HG03558 (cell line): Measurements from ENCODE around the gene SKI.

Experiments used
- ATAC-seq: cut with Tn5 transposase; IDR thresholded peaks from one replicate; pipeline ENCODE4 v1.9.1; 2021; ENCODE audit warnings: moderate number of reproducible peaks; ENCODE audit not compliant: unreplicated experiment; ENCODE audit errors: extremely low read depth

The SKI gene

DNA sequence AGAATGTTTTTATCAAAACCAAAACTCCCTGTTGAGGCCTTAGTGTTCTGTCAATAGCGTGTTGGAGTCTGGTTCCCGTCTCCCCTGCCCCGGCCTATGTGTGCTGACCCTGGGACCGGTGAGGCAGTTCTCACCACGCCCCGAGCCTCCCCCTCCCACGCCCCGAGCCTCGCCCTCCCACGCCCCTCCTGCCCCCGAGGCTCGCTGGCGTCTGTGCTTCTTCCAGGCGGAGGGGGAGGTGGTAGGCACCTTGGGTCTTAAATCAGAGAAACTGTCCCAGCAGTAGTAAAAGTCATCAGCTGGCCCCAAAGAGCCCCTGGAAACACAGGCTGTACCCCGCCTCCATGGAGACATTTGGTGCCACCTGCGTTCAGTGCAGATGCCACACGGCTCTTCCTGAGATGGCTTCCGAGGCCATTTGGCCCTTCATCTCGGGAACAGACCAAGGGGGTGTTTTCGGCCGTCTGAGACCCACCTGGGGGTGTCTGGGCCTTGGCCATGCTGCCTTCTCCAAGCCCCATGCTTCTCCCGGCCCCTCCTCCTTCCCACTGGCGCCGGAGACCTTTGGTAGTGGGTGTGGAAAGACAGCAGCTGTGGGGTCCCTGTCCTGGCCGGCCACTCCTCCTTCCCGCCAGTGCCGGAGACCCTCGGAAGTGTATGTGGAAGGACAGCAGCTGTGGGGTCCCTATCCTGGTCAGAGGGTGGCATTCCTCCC lies 44.7 kb downstream of the SKI start:
- ATAC-seq, result no peak

DNA sequence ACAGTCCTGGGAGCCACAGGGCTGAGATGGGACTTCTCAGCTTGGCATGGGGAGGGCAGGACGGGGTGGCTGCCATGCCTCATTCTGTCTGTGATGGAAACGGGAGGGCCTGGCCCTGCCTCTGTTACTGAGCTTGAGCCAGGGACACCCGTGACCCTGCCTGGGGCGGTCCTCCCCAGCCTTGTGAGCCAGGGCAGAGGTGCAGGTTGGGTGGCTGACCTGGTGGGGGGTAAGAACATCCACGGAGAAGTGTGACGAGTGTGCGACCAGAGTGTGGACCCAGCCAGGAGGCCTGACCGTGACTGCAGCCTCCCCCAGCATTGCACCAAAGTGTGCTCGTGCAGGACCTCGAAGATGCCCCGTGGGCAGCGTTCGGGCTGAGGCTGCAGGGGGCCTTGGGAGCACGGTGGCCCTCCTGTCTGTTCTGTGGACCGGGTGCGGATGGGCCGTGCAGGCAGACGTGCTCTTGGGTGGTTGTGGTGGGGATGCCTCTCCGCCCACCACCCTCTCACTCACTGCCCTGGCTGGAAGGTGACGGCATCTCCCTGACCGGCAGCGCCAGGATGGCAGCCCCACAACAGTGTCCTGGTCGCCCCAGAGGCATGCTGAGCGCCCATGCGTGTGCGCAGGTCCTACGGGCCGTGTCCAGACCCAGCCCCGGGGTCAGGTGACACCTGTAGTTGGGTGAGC lies 45.4 kb downstream of the SKI start:
- ATAC-seq, result no peak

DNA sequence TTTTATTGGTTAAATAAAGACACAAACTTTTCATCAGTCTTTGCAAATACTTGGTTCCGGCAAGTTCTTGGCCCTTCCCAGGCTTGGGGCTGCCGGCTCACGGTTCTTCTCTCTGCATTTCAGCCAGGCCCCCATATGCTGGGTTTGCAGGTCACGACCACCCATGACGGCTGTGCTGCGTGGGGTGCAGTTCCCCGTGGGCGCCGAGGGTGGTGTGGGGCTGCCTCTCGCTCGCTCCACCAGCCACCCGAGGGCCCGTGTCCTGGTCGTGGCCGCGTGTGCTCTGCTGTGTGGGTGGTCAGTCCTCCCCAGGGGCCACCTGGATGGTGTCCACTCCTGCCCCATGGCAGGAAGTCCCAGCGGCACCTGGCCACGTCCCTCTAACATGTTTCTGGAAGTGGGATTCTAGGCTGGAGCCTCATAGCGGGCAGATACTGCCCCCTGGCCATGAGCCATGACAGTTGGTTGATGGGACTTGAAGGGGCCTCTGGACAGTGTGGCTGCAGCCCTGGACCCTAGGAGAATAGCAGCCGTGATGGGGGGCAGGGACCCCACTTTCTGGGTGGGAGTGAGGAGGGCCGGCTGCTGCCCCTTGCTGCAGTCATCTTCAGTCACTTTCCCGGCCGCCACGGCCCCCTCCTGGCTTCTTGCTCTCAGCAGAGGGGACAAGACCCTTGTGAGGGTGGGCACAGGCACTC lies 46.3 kb downstream of the SKI start:
- no peak for ATAC-seq

DNA sequence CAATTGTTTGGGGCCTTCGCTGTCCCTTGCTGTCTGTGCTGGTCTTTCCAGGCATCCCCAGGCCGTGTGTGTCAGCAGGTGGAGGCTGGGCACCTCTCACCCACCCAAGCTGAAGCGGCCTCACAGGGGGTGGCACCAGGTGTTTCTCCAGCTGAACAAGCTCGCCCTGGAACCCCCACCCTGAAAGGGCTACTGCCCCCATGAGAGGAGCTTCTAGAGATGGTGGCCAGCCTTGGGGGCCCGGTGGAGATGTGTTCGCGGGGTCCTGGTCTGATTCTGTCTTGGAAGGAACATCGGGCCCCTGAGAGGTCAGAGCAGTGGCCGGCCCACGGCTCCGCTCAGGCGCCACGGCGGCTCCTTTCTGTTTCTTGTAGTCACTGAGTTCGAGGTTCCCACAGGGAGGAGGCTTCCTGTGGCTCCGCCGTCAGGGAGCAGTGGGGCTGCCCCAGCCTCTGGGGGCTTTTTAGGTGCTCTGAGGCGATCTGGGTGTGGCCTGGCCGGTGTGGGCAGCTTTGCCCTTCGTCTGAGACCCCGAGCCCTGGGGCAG lies 46.9 kb downstream of the SKI start:
- ATAC-seq, result no peak

DNA sequence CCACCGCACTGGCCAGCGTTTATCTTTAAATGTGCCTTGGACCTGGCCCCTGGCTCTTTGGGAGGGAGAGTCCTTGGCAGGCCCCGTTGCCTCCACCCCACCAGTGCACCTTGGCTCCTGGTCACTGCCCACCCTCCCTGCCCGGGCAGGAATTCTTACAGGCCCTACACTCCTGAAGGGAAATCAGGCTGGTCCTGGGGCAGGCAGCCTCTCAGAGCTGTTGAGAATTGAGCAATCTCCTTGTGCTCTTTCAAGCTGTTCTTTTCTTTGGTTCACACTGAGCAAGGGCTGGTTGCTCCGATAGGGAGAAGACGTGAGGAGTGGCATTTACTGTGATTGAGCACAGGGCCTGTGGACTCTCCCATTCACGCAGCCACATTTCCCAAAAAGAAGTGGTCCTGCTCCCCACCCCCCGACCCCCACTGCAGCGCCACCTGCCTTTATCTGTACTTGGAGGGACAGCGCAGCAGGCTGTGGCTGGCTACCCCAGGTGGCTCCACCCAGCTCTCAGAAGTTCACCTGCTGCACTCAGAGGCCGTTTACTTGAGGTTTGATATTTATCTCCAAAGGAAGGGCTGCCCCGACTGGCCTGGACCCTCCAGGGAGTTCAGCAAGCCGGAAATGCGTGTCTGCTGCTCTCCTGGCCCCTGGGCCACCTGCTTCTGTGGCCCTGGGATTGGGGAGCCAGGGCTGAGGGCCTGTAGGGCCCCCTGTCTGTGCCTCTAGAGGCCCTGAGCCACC lies 47.8 kb downstream of the SKI start:
- ATAC-seq, result no peak

DNA sequence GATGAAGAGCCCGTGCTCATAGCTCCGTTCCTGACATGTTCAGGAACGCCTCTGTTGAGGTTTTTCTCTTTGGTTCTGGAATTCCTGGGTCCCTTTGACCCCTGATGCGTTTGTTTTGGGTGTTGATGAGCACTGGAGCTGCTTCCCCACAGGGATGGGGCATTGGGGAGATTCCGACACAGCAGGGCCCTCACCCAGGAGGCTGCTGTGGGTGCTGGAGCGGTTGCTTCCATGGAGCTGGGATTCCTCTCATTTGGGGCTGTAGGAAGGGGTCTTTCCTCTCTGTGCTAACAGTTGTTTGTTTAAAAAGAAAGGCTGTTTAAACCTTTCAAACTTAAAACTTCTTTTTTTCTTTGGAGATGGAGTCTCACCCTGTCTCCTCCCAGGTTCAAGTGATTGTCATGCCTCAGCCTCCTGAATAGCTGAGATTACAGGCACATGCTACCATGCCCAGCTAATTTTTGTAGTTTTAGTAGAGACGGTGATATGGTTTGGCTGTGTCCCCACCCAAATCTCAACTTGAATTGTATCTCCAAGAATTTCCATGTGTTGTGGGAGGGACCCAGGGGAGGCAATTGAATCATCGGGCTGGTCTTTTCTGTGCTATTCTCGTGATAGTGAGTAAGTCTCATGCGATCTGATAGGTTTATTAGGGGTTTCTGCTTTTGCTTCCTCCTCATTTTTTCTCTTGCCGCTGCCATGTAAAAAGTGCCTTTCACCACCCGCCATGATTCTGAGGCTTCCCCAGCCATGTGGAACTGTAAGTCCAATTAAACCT lies 48.9 kb downstream of the SKI start:
- no peak for ATAC-seq

DNA sequence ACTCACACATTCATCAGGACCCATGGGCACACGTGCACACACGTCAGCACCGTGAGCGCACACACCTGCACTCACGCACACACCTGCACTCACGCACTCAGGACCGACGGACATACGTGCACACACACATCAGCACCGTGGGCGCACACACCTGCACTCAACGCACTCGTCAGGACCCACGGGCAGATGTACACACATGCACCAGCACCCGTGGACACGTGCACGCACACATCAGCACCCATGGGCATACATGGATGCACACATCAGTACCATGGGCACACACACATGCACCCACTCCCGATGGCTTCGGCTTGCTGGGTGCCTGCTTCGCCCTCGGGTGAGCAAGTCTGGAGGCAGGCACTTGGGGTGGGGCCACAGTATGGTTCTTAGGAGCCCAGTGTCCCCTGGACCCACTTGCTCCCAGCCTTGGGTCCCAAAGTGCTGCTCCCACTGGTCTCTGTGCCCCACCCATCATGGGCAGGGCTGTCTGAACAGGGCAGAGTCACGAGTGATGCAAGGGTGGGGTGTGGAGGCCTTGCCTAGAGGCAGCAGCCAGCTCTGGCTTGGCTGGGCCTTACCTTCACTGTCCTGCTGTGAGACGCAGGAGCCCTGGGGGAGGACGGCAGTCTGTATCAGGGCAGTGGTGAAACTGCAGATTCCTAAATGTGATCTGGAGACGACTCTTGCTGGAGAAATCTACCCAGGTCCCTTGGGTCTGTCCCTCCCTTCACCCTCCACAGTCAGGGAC lies 49.8 kb downstream of the SKI start:
- ATAC-seq, result no peak

DNA sequence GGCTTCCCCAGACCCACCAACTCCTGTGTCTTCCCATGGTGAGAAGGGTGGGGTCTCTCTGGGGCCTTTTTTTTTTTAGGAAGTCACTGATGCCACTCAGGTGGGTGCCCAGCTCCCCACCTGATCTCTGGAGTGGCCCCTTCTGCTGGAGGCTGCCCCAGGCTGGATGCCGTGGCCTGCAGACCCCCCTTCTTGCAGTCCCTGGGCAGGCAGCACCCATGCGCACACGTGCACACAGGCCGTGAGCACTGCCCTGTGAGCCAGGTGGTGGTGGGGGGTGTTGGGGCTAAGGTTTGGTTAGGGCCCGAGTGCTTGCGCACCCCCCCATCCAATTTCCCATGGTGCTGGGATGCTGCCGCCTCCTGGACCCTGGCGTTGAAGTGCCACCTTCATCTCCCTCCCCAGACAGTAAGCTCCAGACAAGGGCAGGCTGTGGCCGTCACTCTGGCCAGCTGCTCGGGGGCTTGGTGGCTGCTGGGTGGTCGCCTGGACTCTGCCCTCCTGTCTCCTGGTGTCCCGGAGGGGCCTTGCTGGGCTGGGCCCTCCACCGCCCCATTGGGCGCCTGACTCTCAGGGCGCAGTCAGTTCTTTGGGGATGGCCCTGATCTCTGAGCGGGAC lies 50.6 kb downstream of the SKI start:
- no peak for ATAC-seq

DNA sequence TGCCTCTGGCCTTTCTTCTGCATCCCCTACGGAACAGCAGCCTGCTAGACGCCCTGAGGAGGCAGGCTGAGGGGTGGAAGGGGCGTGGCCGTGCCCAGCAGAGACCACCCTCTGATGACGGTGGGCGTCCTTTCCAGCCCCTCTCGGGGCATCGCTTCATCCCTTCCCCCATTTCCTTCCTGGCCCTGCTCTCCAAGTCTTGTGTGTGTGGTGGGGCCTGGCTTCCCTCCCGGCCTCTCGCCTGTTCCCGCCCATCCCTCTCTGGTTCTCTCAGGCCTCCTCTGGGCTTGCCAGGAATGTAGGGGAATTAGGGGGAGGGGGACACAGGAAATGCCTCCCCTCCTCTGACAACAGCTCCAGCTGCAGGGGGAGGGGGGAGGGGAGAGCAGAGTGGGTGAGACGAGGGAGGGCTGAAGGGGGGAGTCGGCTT lies 51.1 kb downstream of the SKI start:
- ATAC-seq, result no peak

DNA sequence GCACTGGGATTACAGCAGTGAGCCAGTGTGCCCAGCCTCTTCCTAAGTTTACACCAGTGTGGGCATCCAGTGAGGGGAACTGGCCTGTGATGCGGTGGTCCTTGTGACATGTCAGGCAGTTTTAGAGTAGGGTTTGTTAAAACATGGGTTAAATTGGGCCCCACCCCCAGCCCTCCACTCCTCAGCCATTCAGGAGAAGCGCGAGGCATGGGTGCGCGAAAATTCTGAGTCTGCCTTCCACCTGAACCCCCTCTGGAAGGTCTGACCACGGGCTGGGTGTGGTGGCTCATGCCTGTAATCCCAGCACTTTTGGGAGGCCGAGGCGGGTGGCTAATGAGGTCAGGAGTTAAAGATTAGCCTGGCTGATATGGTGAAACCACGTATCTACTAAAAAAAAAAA lies 51.7 kb downstream of the SKI start:
- no peak for ATAC-seq

DNA sequence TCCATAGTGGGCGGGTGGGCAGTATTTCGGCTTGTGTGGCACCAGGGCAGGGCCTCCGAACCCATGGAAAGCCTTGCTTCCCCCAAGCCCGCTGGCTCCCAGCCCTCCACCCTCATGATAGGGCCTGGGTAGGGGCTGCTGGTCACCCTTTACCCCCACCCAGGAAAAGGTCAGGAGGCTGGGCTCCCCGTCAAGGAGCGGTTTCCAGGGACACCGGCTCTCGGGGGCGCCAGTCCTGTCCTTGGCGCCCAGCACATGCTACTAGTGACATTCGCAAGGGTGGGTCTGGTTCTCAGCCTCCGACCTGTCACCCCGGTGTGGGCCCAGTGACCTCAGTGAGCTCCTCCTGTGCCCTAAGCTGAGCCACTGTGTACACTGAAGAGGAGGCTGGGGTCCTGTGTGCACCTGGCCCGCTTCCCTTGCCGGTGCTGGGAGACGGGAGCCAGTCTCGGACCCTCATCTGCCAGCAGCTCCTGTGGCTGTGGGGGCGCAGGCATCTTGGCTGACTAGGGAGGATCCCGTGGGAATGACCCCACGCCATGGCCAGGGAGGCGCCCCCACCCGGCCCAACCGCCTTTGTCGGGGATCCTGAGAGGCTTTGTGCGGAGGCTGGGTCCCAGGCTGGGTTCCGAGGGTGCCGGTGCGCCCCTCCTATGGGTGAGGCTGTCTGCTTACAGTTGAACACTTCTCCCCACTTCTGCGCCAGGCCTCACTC lies 54.6 kb downstream of the SKI start:
- no peak for ATAC-seq

DNA sequence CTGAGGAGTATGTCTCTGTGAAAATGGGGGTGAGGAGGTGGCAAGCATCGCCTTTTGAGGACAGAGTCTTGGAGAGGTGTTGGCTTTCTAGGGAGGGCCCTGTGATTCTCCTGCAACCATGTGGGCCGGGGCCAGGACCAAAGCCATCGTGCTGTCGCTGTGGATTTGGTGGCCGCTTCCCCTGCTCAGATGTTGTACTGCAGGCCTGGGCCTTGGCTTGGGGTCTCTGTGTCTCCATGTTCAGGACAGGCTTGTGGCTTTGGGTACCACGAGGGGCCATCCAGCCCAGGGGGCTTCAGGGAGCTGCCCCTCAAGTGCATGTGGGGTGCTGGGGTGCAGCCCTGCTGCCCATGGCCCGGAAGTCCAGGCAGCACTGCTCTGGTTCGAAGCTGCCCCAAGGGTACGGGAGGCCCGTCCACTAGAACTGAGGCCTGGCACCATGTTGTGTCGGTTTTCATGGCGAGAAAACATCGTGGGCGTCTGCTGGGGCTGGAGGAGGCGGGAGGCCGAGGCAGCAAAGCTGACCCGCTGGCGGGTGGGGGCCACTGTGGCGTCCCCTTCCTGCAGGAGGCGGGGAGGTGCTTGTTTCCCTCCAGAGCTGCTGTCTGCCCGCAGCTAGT lies 55.4 kb downstream of the SKI start:
- no peak for ATAC-seq

DNA sequence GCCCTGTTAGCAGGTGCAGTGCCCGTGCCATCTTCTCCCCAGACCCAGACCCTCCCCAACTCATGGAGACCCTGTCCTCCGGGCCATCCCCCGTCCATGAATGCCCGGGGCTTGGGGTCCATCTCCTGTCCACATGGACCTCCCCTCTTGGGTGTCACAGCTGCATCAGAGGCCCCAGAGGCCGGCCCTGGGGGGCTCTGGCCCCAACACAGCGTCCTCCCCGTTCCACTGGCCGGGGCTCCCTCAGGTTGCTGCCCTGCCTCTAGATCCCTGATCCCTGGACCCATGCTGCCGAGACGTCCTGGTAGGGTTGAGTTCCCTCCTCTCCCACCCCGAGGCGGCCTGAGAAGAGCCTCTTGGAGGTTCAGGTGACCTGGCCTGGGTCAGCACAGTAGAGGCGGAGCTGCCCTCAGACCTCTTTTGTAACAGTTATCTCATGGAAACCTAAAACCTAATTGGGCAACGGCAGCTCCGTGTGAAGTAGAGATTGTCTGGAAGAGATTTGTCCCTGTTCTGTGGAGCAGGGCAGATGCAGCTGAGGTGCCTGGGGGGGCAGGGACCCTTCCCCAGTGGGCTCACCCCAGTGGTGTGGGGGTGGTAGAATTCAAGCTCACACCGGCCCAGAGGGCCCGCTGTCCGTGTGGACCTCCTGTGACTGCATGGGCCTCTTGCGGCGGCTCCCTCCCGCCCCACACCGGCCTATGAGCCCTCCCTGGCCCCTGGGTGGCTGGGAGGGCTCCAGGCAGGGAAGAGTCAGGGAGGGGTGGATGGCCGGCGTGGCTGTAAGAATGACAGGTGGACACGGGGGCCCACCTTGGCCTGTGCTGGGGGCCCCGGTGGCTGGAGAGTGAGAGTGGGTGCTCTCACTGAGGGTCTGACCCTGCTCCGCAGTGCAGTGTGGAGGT lies 56.1 kb downstream of the SKI start:
- no peak for ATAC-seq

DNA sequence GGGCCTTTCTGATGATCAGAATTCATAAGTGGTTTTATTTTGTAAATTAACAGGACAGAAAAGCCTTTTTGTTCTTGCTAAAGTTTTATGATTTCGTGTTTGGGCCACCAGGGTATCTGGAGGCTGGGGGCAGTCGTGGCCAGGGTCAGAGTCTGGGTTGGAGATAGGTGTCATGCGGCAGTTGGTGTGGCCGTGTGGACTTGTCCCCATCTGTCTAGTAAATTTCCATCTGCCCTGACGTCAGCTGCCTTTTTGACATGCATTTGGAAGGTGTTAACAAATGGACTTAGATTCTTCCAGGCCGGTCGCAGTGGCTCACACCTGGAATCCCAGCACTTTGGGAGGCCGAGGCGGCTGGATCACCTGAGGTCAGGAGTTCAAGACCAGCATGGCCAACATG lies 56.8 kb downstream of the SKI start:
- no peak for ATAC-seq

DNA sequence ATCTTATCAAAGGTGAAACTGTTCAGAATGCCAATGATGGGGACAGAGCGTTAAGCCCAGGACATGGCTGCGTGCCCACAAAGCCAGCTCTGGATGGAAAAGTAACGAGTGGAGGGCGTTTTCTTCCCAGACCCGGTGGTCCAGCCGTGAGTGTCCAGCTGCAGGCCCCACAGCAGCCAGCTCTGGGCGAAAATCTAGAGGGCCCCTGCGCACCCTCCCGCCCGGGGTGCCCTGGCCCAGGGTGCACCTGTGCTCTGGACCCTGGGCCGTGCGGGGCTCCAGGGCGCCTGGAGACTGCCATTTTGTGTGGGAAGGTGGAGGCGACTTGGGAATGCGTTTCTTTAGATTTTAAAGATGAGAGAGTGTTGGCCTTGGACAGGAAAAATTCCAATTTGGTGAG lies 58.8 kb downstream of the SKI start:
- no peak for ATAC-seq

DNA sequence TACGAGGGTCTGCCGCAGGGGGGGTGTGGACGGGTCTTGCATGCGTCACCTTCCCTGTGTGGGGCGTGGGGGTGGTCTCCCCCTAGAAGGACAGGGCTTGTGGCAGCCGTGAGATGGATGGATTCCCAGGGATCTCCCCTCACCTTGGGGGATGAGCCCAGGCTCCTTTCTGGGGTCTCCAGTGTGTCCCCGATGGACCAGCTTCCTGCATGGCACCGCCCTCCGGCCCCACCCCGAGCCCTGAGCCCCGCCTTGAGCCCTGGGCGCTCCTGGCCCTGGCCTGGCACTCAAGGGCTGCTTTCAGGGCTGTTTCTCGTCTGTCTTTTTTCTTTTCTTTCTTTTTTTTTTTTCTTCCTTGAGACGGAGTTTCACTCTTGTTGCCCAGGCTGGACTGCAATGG lies 59.5 kb downstream of the SKI start:
- ATAC-seq, result no peak

DNA sequence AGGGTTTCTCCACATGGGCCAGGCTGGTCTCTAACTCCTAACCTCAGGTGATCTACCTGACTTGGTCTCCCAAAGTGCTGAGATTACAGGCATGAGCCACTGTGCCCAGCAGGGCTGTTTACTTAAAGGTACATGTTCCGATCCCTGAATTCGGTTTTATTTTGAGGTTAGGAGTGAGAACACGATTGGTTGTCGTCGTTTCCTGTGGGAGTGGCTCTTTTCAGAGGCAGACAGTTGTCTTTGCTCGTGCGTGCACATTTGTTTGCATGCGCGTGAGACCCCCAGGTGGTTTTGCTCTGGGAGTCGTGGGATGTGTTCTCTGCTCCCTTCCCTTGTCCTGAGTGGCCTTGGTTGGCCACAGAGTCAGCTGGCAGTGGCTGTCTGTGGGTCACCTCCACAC lies 60.2 kb downstream of the SKI start:
- no peak for ATAC-seq
